ENCODE measurements around the gene OR52B2.
"Not testable (repeated sequence)": the region's sequence is repeated elsewhere in the genome, so short reads cannot be mapped to it uniquely, and the experiment has no call there.

OR52B2 gene

GRCh38 chr11:6191742-6192141 is 21.6 kb upstream of the OR52B2 start:
- in situ Hi-C loops (cut with MboI; ENCODE audit: low sequenced_read_pairs, unreplicated experiment) = no loop called here
- no peak for TF ChIP-seq CTCF (IDR thresholded peaks at IDR 0.05; ENCODE audit: borderline replicate concordance, control extremely low read depth, extremely low read depth, insufficient read depth, missing control alignments)

GRCh38 chr11:6175440-6175839 is 5.3 kb upstream of the OR52B2 start:
- DNase-seq (ENCODE audit: low spot score) = no peak
- no peak for TF ChIP-seq CTCF (IDR thresholded peaks at IDR 0.05; ENCODE audit: borderline replicate concordance, control extremely low read depth, extremely low read depth, insufficient read depth, missing control alignments)
- in situ Hi-C loops (cut with MboI; ENCODE audit: low sequenced_read_pairs, unreplicated experiment) = no loop called here

More at GRCh38 chr11:6191742-6192141, 21.6 kb upstream of the OR52B2 start:
- no peak for DNase-seq (ENCODE audit: low spot score)

- TF ChIP-seq CTCF (IDR thresholded peaks at IDR 0.05; ENCODE audit: borderline replicate concordance, control extremely low read depth, extremely low read depth, insufficient read depth, missing control alignments) = no peak
- no peak for DNase-seq (ENCODE audit: low spot score)
- in situ Hi-C loops (cut with MboI; ENCODE audit: low sequenced_read_pairs, unreplicated experiment) = no loop called here
These were observed 13.3 kb downstream of the OR52B2 start for GRCh38 chr11:6156628-6157359.

GRCh38 chr11:6152126-6152525 is 18.0 kb downstream of the OR52B2 start:
- no peak for DNase-seq (ENCODE audit: low spot score)
- in situ Hi-C loops (cut with MboI; ENCODE audit: low sequenced_read_pairs, unreplicated experiment) = no loop called here
- no peak for TF ChIP-seq CTCF (IDR thresholded peaks at IDR 0.05; ENCODE audit: borderline replicate concordance, control extremely low read depth, extremely low read depth, insufficient read depth, missing control alignments)

- in situ Hi-C loops (cut with MboI; ENCODE audit: low sequenced_read_pairs, unreplicated experiment) = no loop called here
- no peak for TF ChIP-seq CTCF (IDR thresholded peaks at IDR 0.05; ENCODE audit: borderline replicate concordance, control extremely low read depth, extremely low read depth, insufficient read depth, missing control alignments)
- DNase-seq (ENCODE audit: low spot score) = no peak
These were observed 19.0 kb downstream of the OR52B2 start for GRCh38 chr11:6151117-6151516.

- in situ Hi-C loops (cut with MboI; ENCODE audit: low sequenced_read_pairs, unreplicated experiment); DNase-seq (ENCODE audit: low spot score): not testable (repeated sequence)
These were observed 26.4 kb downstream of the OR52B2 start for GRCh38 chr11:6143737-6144136.

- TF ChIP-seq CTCF (IDR thresholded peaks at IDR 0.05; ENCODE audit: borderline replicate concordance, control extremely low read depth, extremely low read depth, insufficient read depth, missing control alignments) = no peak
- in situ Hi-C loops (cut with MboI; ENCODE audit: low sequenced_read_pairs, unreplicated experiment) = no loop called here
- DNase-seq (ENCODE audit: low spot score) = no peak
These were observed 27.2 kb downstream of the OR52B2 start for GRCh38 chr11:6142936-6143335.

- in situ Hi-C loops (cut with MboI; ENCODE audit: low sequenced_read_pairs, unreplicated experiment) = not testable (repeated sequence)
These were observed 34.2 kb downstream of the OR52B2 start for GRCh38 chr11:6135936-6136335.

More at GRCh38 chr11:6135936-6136335, 34.2 kb downstream of the OR52B2 start:
- not testable (repeated sequence) for DNase-seq (ENCODE audit: low spot score)
